WTC11 (cell line): ENCODE data around the gene DEDD2. TPM values are rescaled to one million over a fixed set of nuclear protein-coding genes. Genes with fewer than 3 reads are reported as not detected.

Experiments used
- ATAC-seq: fragments of 200-7000 bp; cut with Tn5 transposase; 2 replicates; pipeline ENCODE4 v1.10.0; 2021; ENCODE audit warnings: mild to moderate bottlenecking, moderate library complexity
- CTCF ChIA-PET: fragments of 300-600 bp; sonication (Branson Sonifier 250); formaldehyde crosslinking; loops from one replicate; lab custom pipeline; 2021; ENCODE audit warnings: antibody characterized with exemption; lab: Charles Lee
- POLR2A ChIA-PET: fragments of 350-600 bp; sonication (Branson Sonifier 250); formaldehyde crosslinking; loops from one replicate; lab custom pipeline; 2021; ENCODE audit warnings: antibody characterized with exemption; lab: Charles Lee
- DNase-seq: peaks from one replicate; pipeline ENCODE4 v3.0.0; 2021; ENCODE audit warnings: low spot score
- H3K27ac Mint-ChIP-seq: 2 replicates; pipeline ENCODE4 v1.8.0; 2021; ENCODE audit warnings: mixed read lengths
- H3K27me3 Mint-ChIP-seq: 2 replicates; pipeline ENCODE4 v1.8.0; 2021; ENCODE audit warnings: low read depth, mild to moderate bottlenecking, moderate library complexity, mixed read lengths
- H3K36me3 Mint-ChIP-seq: 2 replicates; pipeline ENCODE4 v1.8.0; 2021; ENCODE audit warnings: mixed read lengths
- H3K4me1 Mint-ChIP-seq: 2 replicates; pipeline ENCODE4 v1.8.0; 2022; ENCODE audit warnings: mixed read lengths
- H3K4me3 Mint-ChIP-seq: 2 replicates; pipeline ENCODE4 v1.8.0; 2021; ENCODE audit warnings: mild to moderate bottlenecking, moderate library complexity, mixed read lengths
- H3K9me3 Mint-ChIP-seq: 2 replicates; pipeline ENCODE4 v1.8.0; 2021; ENCODE audit warnings: mixed read lengths
- AFF4 ChIP-seq: sonication (generic); formaldehyde crosslinking; IDR thresholded peaks from 2 replicates; pipeline ENCODE4 v1.8.1; 2023; ENCODE audit warnings: mild to moderate bottlenecking, missing genetic modification reagents, borderline replicate concordance
- CREB1 ChIP-seq: sonication (generic); formaldehyde crosslinking; IDR thresholded peaks from 2 replicates; pipeline ENCODE4 v1.8.0; 2023; ENCODE audit warnings: mild to moderate bottlenecking, missing genetic modification reagents
- CREM ChIP-seq: sonication (generic); formaldehyde crosslinking; IDR thresholded peaks from 2 replicates; pipeline ENCODE4 v1.8.1; 2022; ENCODE audit warnings: mild to moderate bottlenecking, missing genetic modification reagents, moderate library complexity
- CTCF ChIP-seq: fragments of 200-600 bp; IDR thresholded peaks from 2 replicates; pipeline ENCODE4 v1.8.0; 2022; ENCODE audit warnings: antibody characterized with exemption
- ELF4 ChIP-seq: sonication (generic); formaldehyde crosslinking; IDR thresholded peaks from 2 replicates; pipeline ENCODE4 v1.8.1; 2022; ENCODE audit warnings: low read depth, mild to moderate bottlenecking, moderate library complexity, missing genetic modification reagents
- EMX1 ChIP-seq: fragments of 250-450 bp; sonication (Bioruptor Pico); IDR thresholded peaks from 2 replicates; pipeline ENCODE4 v1.8.0; 2021; ENCODE audit warnings: mild to moderate bottlenecking
- ETV6 ChIP-seq: sonication (generic); formaldehyde crosslinking; IDR thresholded peaks from 2 replicates; pipeline ENCODE4 v1.8.1; 2022; ENCODE audit warnings: mild to moderate bottlenecking, missing genetic modification reagents
- FOXK1 ChIP-seq: sonication (generic); formaldehyde crosslinking; IDR thresholded peaks from 2 replicates; pipeline ENCODE4 v1.8.0; 2022; ENCODE audit warnings: mild to moderate bottlenecking, moderate library complexity, missing genetic modification reagents
- GABPB1 ChIP-seq: sonication (generic); formaldehyde crosslinking; IDR thresholded peaks from 2 replicates; pipeline ENCODE4 v1.8.1; 2023; ENCODE audit warnings: mild to moderate bottlenecking, missing genetic modification reagents
- GRHL2 ChIP-seq: fragments of 250-450 bp; sonication (Bioruptor Pico); IDR thresholded peaks from 2 replicates; pipeline ENCODE4 v1.8.0; 2022; ENCODE audit warnings: mild to moderate bottlenecking, moderate library complexity; ENCODE audit not compliant: insufficient replicate concordance, severe bottlenecking
- HMGXB4 ChIP-seq: sonication (generic); formaldehyde crosslinking; IDR thresholded peaks from 2 replicates; pipeline ENCODE4 v1.8.1; 2023; ENCODE audit warnings: mild to moderate bottlenecking, moderate library complexity, missing genetic modification reagents
- MAX ChIP-seq: sonication (generic); formaldehyde crosslinking; IDR thresholded peaks from 2 replicates; pipeline ENCODE4 v1.8.0; 2022; ENCODE audit warnings: mild to moderate bottlenecking, missing genetic modification reagents
- NFATC4 ChIP-seq: fragments of 250-450 bp; sonication (Bioruptor Pico); IDR thresholded peaks from 2 replicates; pipeline ENCODE4 v1.9.0; 2021; ENCODE audit warnings: mild to moderate bottlenecking
- NFE2L1 ChIP-seq: sonication (generic); formaldehyde crosslinking; IDR thresholded peaks from 2 replicates; pipeline ENCODE4 v1.8.1; 2023; ENCODE audit warnings: missing genetic modification reagents
- NFYB ChIP-seq: sonication (generic); formaldehyde crosslinking; conservative IDR thresholded peaks from 2 replicates; pipeline ENCODE4 v1.8.0; 2022; ENCODE audit warnings: low read depth, missing genetic modification reagents
- RELA ChIP-seq: sonication (generic); formaldehyde crosslinking; IDR thresholded peaks from 2 replicates; pipeline ENCODE4 v1.8.1; 2022; ENCODE audit warnings: missing genetic modification reagents, mild to moderate bottlenecking, borderline replicate concordance
- SMAD3 ChIP-seq: sonication (generic); formaldehyde crosslinking; IDR thresholded peaks from 2 replicates; pipeline ENCODE4 v1.8.0; 2022; ENCODE audit warnings: missing genetic modification reagents, mild to moderate bottlenecking, borderline replicate concordance
- SMAD4 ChIP-seq: sonication (generic); formaldehyde crosslinking; IDR thresholded peaks from 2 replicates; pipeline ENCODE4 v1.8.0; 2022; ENCODE audit warnings: mild to moderate bottlenecking, missing genetic modification reagents
- USF2 ChIP-seq: sonication (generic); formaldehyde crosslinking; IDR thresholded peaks from 2 replicates; pipeline ENCODE4 v1.8.1; 2023; ENCODE audit warnings: mild to moderate bottlenecking, missing genetic modification reagents, moderate library complexity
- ZNF138 ChIP-seq: sonication (generic); formaldehyde crosslinking; conservative IDR thresholded peaks from 2 replicates; pipeline ENCODE4 v1.8.1; 2022; ENCODE audit warnings: mild to moderate bottlenecking, moderate library complexity, missing genetic modification reagents
- total RNA-seq: library from RNA; stranded (reverse); gene quantifications from 3 replicates; pipeline ENCODE4 v1.2.3, GENCODE V29; 2021
- TF ChIP-seq, protein P1 (sequence below): sonication (generic); formaldehyde crosslinking; IDR thresholded peaks from 2 replicates; pipeline ENCODE4 v1.8.0; 2022; ENCODE audit warnings: missing genetic modification reagents

The DEDD2 gene
- total RNA-seq, 1 experiment from 2014 or later = 37.7 TPM

GRCh38 chr19:42220751-42221097 lies 3.2 kb upstream of the DEDD2 start (continued):
- TF ChIP-seq, protein P1, sequence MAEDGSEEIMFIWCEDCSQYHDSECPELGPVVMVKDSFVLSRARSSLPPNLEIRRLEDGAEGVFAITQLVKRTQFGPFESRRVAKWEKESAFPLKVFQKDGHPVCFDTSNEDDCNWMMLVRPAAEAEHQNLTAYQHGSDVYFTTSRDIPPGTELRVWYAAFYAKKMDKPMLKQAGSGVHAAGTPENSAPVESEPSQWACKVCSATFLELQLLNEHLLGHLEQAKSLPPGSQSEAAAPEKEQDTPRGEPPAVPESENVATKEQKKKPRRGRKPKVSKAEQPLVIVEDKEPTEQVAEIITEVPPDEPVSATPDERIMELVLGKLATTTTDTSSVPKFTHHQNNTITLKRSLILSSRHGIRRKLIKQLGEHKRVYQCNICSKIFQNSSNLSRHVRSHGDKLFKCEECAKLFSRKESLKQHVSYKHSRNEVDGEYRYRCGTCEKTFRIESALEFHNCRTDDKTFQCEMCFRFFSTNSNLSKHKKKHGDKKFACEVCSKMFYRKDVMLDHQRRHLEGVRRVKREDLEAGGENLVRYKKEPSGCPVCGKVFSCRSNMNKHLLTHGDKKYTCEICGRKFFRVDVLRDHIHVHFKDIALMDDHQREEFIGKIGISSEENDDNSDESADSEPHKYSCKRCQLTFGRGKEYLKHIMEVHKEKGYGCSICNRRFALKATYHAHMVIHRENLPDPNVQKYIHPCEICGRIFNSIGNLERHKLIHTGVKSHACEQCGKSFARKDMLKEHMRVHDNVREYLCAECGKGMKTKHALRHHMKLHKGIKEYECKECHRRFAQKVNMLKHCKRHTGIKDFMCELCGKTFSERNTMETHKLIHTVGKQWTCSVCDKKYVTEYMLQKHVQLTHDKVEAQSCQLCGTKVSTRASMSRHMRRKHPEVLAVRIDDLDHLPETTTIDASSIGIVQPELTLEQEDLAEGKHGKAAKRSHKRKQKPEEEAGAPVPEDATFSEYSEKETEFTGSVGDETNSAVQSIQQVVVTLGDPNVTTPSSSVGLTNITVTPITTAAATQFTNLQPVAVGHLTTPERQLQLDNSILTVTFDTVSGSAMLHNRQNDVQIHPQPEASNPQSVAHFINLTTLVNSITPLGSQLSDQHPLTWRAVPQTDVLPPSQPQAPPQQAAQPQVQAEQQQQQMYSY (CRISPR knock-in tag) = no peak
- TF ChIP-seq AFF4 (CRISPR knock-in tag) = no peak
- TF ChIP-seq NFYB = no peak
- no peak for TF ChIP-seq GRHL2
- no peak for TF ChIP-seq ELF4 (CRISPR knock-in tag)
- TF ChIP-seq CREB1 = no peak
- TF ChIP-seq RELA (CRISPR knock-in tag) = no peak

GRCh38 chr19:42219812-42220750 lies 2.6 kb upstream of the DEDD2 start, which contains the start of gene ZNF526:
TSS of gene ZNF526 (plus strand) at chr19:42220312. CDS start at chr19:42224404, 4,092 bp downstream.
- ChIA-PET CTCF (interaction anchor here (0.8 to 2.5 kb wide), 5 partner anchors 23 to 111 kb away, joined by 3 to 18 read pairs (median 6); partner anchors contain the start of genes GSK3A and POU2F2), POLR2A (interaction anchor here (1.0 to 1.2 kb wide), 2 partner anchors 23 to 85 kb away, joined by 3 read pairs; no protein-coding TSS in a partner anchor)
- peak within 1 kb of the TSS; percentile 97 for H3K4me3 Mint-ChIP-seq
- H3K4me1 Mint-ChIP-seq = peaks cover 40% of the 10 kb centered on the region
- ATAC-seq = peak; percentile 87
- peaks cover 26% of the 10 kb centered on the region for H3K36me3 Mint-ChIP-seq
- peak; percentile 99 for DNase-seq
- H3K27me3 Mint-ChIP-seq = no peaks in the 10 kb centered on the region; the same call in 1 of the 2 replicates
- H3K27ac Mint-ChIP-seq = peak within 1 kb of the TSS; percentile 98
- no peaks in the 10 kb centered on the region for H3K9me3 Mint-ChIP-seq
- TF ChIP-seq HMGXB4 (CRISPR knock-in tag) = 0 out of 2 replicates have a peak, but pooled peaks have one; percentile 18
- TF ChIP-seq NFE2L1 (CRISPR knock-in tag) = 0 out of 2 replicates have a peak, but pooled peaks have one; percentile 45
- no peak for TF ChIP-seq CTCF
- no peak for TF ChIP-seq SMAD4 (CRISPR knock-in tag)
- peak; percentile 88 for TF ChIP-seq FOXK1
- TF ChIP-seq GABPB1 (CRISPR knock-in tag) = peak; percentile 41; the same call in 1 of the 2 replicates
- TF ChIP-seq USF2 (CRISPR knock-in tag) = peak; percentile 94
- peak; percentile 59; the same call in 1 of the 2 replicates for TF ChIP-seq CREM (CRISPR knock-in tag)
- TF ChIP-seq MAX = peak; percentile 88
- TF ChIP-seq SMAD3 (CRISPR knock-in tag) = peak; percentile 65; the same call in 1 of the 2 replicates
- no peak for TF ChIP-seq ZNF138
- TF ChIP-seq NFYB = peak; percentile 99
- 0 out of 2 replicates have a peak, but pooled peaks have one; percentile 79 for TF ChIP-seq ETV6 (CRISPR knock-in tag)
- TF ChIP-seq EMX1 (CRISPR knock-in tag) = no peak
- no peak for TF ChIP-seq NFATC4 (CRISPR knock-in tag)
